Smooth muscle cell (in vitro differentiated cells): ENCODE measurements around the gene AIFM3. TPM values are rescaled to one million over a fixed set of nuclear protein-coding genes. Genes with fewer than 3 reads are reported as not detected.

ENCODE experiments used
- DNase-seq: peaks from one replicate; lab custom pipeline; 2025; ENCODE audit not compliant: unreplicated experiment; lab: John Stamatoyannopoulos, UW
- H2AFZ ChIP-seq: fragments of 200-600 bp; sonication (generic); 2 replicates; pipeline ENCODE4 v1.6.0; 2016; ENCODE audit warnings: antibody characterized with exemption, low read depth, mild to moderate bottlenecking
- H3F3A ChIP-seq: fragments of 200-600 bp; sonication (generic); 2 replicates; pipeline ENCODE4 v1.6.0; 2017; ENCODE audit warnings: antibody characterized with exemption, low read depth
- H3K27ac ChIP-seq: fragments of 200-600 bp; sonication (generic); 2 replicates; pipeline ENCODE4 v1.5.1; 2016; ENCODE audit warnings: low read depth, mild to moderate bottlenecking
- H3K27me3 ChIP-seq: fragments of 200-600 bp; sonication (generic); 2 replicates; pipeline ENCODE4 v1.6.1; 2016; ENCODE audit warnings: low read depth, mild to moderate bottlenecking
- H3K36me3 ChIP-seq: fragments of 200-600 bp; sonication (generic); 2 replicates; pipeline ENCODE4 v1.5.1; 2016; ENCODE audit warnings: low read depth
- H3K4me1 ChIP-seq: fragments of 200-600 bp; sonication (generic); 2 replicates; pipeline ENCODE4 v1.5.1; 2016; ENCODE audit warnings: low read depth
- H3K4me2 ChIP-seq: fragments of 200-600 bp; sonication (generic); 2 replicates; pipeline ENCODE4 v1.6.0; 2016; ENCODE audit warnings: mild to moderate bottlenecking
- H3K4me3 ChIP-seq: fragments of 200-600 bp; sonication (generic); 2 replicates; pipeline ENCODE4 v1.5.1; 2016; ENCODE audit warnings: mild to moderate bottlenecking
- H3K79me2 ChIP-seq: fragments of 200-600 bp; sonication (generic); 2 replicates; pipeline ENCODE4 v1.6.0; 2016; ENCODE audit warnings: low read depth, mild to moderate bottlenecking
- H3K9ac ChIP-seq: fragments of 200-600 bp; sonication (generic); 2 replicates; pipeline ENCODE4 v1.6.0; 2016; ENCODE audit warnings: low read depth
- H3K9me3 ChIP-seq: fragments of 200-600 bp; sonication (generic); replicated peaks from 2 replicates; pipeline ENCODE4 v1.5.1; 2016; ENCODE audit warnings: low read depth
- H4K20me1 ChIP-seq: fragments of 200-600 bp; sonication (generic); 2 replicates; pipeline ENCODE4 v1.6.0; 2016; ENCODE audit warnings: low read depth
- CTCF ChIP-seq: fragments of 200-600 bp; sonication (generic); IDR thresholded peaks from 2 replicates; pipeline ENCODE4 v1.5.1; 2017; ENCODE audit warnings: borderline replicate concordance, mild to moderate bottlenecking, antibody characterized with exemption; ENCODE audit not compliant: insufficient read depth, poor library complexity, severe bottlenecking
- WGBS: methylation state at CpG from one replicate; pipeline ENCODE4 v1.1.7; 2016; ENCODE audit warnings: low lambda C conversion rate; 5-methylcytosine and 5-hydroxymethylcytosine counted together
- polyA plus RNA-seq: library from polyadenylated mRNA; unstranded; fragments of >200 nt; fragmentation: Nextera tagmentation; extraction: Ambion mirVana; gene quantifications from 2 replicates; pipeline ENCODE4 v1.2.1, GENCODE V29; 2016
- total RNA-seq: library from RNA; depleted of rRNA; stranded (reverse); fragments of >200 nt; gene quantifications from 2 replicates; pipeline ENCODE4 v1.2.3, GENCODE V29; 2014

Gene AIFM3
- total and polyA plus RNA-seq, 2 experiments from 2014 or later: 0.85 TPM; not detected in 1

- H3F3A ChIP-seq: peaks cover 8% of the 10 kb centered on the region
- no peak for DNase-seq
- no peak for TF ChIP-seq CTCF
- no peak overlapping the region for H3K27ac ChIP-seq
- no peaks in the 10 kb centered on the region for H3K79me2 ChIP-seq
- 12% methylated on average over 20 of the region's 32 CpGs for WGBS
- H3K4me3 ChIP-seq: peak overlapping the region; percentile 77
- peaks cover 30% of the 10 kb centered on the region for H4K20me1 ChIP-seq
- no peak overlapping the region for H3K9ac ChIP-seq
- peak overlapping the region; percentile 92 for H3K4me2 ChIP-seq
- H3K9me3 ChIP-seq: no peaks in the 10 kb centered on the region
- no peaks in the 10 kb centered on the region for H3K27me3 ChIP-seq
- no peaks in the 10 kb centered on the region for H3K36me3 ChIP-seq
- peak overlapping the region; percentile 91 for H2AFZ ChIP-seq
- peaks cover 3% of the 10 kb centered on the region for H3K4me1 ChIP-seq
Measured at GRCh38 chr22:20957683-20958431, 9.2 kb upstream of the AIFM3 start.

GRCh38 chr22:20959578-20960461 is 7.2 kb upstream of the AIFM3 start:
- 96% methylated on average over 20 of the region's 20 CpGs for WGBS
- no peak overlapping the region for H2AFZ ChIP-seq
- peaks cover 14% of the 10 kb centered on the region for H4K20me1 ChIP-seq
- no peak for DNase-seq
- peaks cover 8% of the 10 kb centered on the region for H3K4me1 ChIP-seq
- H3K79me2 ChIP-seq: no peaks in the 10 kb centered on the region
- TF ChIP-seq CTCF: no peak
- H3K27me3 ChIP-seq: peaks cover 15% of the 10 kb centered on the region
- no peak overlapping the region for H3K9ac ChIP-seq
- H3F3A ChIP-seq: no peaks in the 10 kb centered on the region
- H3K27ac ChIP-seq: no peak overlapping the region
- no peak overlapping the region for H3K4me3 ChIP-seq
- no peaks in the 10 kb centered on the region for H3K36me3 ChIP-seq
- H3K9me3 ChIP-seq: no peaks in the 10 kb centered on the region
- H3K4me2 ChIP-seq: no peak overlapping the region

GRCh38 chr22:20960609-20961008 is 6.4 kb upstream of the AIFM3 start:
- WGBS: 93% methylated on average over 4 of the region's 4 CpGs

More at GRCh38 chr22:20960609-20961008, 6.4 kb upstream of the AIFM3 start:
- no peak overlapping the region for H3K4me3 ChIP-seq
- peaks cover 11% of the 10 kb centered on the region for H3K4me1 ChIP-seq
- no peak overlapping the region for H3K27ac ChIP-seq
- H3F3A ChIP-seq: no peaks in the 10 kb centered on the region
- peaks cover 12% of the 10 kb centered on the region for H4K20me1 ChIP-seq
- no peak overlapping the region for H3K9ac ChIP-seq
- DNase-seq: no peak
- no peaks in the 10 kb centered on the region for H3K9me3 ChIP-seq
- no peak for TF ChIP-seq CTCF
- no peaks in the 10 kb centered on the region for H3K36me3 ChIP-seq
- H3K79me2 ChIP-seq: no peaks in the 10 kb centered on the region
- H2AFZ ChIP-seq: no peak overlapping the region
- H3K27me3 ChIP-seq: peaks cover 21% of the 10 kb centered on the region
- H3K4me2 ChIP-seq: no peak overlapping the region
